DMS114 treated with DMSO at 0.1 percent for 48 hours (cell line): ENCODE results near the gene NFIL3.

Source experiments
- DNase-seq: peaks from one replicate; lab custom pipeline; 2025; ENCODE audit not compliant: unreplicated experiment; lab: John Stamatoyannopoulos, UW

The NFIL3 gene

DNA sequence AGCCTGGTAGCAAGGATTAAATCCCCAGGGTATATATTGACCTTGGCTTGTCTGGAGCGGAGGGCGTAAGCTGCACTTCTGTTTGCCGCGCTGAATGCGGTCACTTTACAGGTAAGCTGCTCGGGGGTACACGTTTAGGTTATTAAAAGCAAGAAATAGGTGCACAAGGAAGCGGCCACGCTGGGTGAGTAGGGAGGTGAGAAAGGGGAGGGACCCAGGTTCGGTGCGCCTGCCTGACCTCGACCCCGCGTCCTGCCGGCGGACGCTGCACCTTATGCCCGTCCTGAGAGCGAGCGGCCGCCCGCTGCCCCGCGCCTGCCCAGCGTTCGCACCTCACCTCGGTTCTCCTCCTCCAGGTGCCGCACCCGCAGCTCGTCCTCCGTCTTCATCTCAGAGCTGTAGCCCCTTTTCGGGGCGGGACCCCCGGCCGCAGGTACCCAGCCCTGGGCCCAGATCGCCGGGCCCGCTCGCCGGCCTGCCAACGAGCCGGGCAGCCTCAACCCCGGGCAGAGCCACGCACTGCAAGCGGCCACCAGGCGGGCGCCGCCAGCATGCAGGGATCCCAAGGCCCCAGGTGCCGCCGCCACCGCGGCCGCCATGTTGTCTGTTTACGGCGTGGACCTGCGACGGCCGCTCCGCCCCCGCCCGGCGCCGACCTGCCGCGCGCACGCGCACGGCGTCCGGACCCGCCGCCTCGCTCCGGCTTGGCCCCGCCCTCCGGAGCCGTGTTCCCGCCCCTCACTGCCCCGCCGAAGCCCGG lies 62.2 kb downstream of the NFIL3 start, which contains the start of gene AUH:
AUH (minus strand) TSS at position 628 of the 760 bp plus-strand sequence; CDS start at position 599, 29 bp downstream.
- DNase-seq: peak; percentile 0

DNA sequence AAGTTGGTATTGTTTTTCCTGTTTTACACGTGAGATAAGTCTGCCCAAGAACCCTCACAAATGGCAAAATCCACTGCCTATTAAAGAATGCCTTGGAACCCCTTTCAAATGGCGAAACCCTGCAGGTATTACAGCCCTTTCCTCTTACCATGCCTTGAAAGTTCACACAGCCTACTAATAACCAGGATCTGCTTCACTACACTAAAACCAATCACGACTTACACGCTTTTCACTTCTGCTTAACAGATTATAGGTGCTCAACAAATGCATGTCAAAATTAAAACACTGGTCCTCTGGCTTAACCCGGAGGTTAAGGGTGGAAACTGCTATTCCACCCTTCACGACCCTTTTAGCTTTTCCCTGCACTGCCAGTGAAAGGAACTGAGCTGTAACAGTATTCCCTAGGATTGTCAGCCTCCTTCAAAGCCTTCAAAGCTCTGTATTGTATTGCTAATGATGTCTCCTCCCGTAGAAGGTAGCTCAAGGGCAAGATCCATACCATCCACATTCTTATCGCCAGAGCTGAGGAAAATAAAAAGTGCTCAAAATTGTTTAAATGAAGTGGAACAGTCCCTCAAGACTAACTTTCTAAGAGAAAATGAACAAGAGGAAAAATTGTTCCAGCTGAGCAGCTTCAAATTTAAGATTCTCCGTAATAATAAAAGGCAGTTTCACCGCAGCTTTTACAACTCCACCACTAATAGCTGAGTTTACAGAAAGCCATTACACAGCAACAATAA lies 62.9 kb downstream of the NFIL3 start:
- DNase-seq: no peak

DNA sequence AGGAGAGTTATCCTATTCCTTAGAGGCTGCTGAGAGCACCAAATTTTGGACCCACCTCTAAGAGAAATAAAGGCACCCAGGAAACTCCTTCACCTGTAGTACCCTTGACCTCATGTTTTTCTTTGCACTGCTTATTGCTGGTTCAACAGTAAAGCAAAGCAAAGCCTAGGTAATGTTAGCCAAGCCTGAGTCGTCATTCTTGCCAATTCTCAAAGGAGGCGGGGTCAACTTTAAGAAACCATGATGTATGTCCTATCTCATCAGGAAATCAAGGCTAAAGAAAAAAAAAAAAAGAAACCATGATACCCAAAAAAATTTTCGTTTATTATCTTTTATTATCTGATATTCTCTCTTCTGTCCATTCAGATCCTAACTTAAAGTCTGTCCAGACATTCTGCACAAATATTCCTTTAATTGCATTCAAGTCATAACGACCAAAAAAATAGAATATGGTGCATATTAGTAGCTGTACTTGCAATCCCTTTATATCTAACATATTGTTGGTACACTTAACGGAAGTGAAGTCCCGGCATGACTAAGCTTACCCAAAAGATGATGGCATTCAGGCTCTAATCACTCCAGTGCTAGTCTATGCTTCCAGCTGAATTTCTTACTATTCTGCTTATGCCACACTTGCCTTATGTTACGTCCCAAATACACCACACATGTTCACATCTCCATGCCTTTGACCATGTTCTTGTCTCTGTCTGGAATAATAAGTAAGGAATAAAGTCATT lies 63.7 kb downstream of the NFIL3 start:
- DNase-seq: no peak

DNA sequence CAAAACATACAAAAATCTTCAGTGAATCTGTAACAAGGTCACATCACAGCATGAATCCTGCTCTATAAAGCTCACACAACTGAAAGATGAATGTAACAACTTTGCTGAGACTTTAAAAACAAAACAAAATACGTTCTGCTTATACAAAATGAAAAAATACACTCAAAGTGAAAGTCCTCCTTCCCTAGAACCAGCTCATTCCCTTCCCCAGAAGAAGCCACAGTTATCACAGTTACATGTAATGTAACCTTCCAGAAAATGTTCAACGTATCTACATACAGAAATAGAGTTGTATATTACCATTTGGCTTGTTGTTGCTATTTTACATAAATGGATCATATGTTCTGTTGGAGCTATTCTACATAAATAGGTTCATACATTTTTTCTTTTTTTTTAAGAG lies 64.5 kb downstream of the NFIL3 start:
- DNase-seq: no peak
